Gastrocnemius medialis (tissue), 4 donors: ENCODE data around the gene NKD2. TPM values are rescaled to one million over a fixed set of nuclear protein-coding genes. Genes with fewer than 3 reads are reported as not detected.
"Not testable (repeated sequence)": the region's sequence is repeated elsewhere in the genome, so short reads cannot be mapped to it uniquely, and the experiment has no call there.

Experiments
- ATAC-seq, 2 donors: fragments of 150-250 bp; one replicate each; pipeline ENCODE4 v1.9.1; 2016
- DNase-seq, 2 donors: peaks; one replicate each; pipeline ENCODE4 v3.0.0-alpha.2; 2019
- H3K27ac ChIP-seq, 4 donors: fragments of 200-600 bp; sonication (generic); 1 replicate in 1 of 4; 2 replicates in 3 of 4; pipeline ENCODE4 v1.5.1; 2016 to 2018; ENCODE audit warnings: mild to moderate bottlenecking in 2 of 4, moderate library complexity in 1 of 4
- H3K27me3 ChIP-seq, 3 donors: fragments of 200-600 bp; sonication (generic) in 2 of 3; 1 replicate in 1 of 3; 2 replicates in 2 of 3; pipeline versions ENCODE4 v1.5.1 to v1.6.0; 2016 to 2019; ENCODE audit warnings: mild to moderate bottlenecking in 1 of 3, moderate library complexity in 1 of 3
- H3K36me3 ChIP-seq, 2 donors: fragments of 200-600 bp; sonication (generic) in 1 of 2; one replicate each; pipeline ENCODE4 v1.5.1; 2017 to 2018
- H3K4me1 ChIP-seq, 2 donors: fragments of 200-600 bp; sonication (generic) in 1 of 2; one replicate each; pipeline ENCODE4 v1.5.1; 2016 to 2017; ENCODE audit warnings: mild to moderate bottlenecking in 2 of 2
- H3K4me3 ChIP-seq, 4 donors: fragments of 200-600 bp; sonication (generic) in 3 of 4; 1 replicate in 1 of 4; 2 replicates in 3 of 4; pipeline ENCODE4 v1.5.1; 2016 to 2019; ENCODE audit warnings: mild to moderate bottlenecking in 2 of 4
- H3K9me3 ChIP-seq, 3 donors: fragments of 200-600 bp; sonication (generic) in 2 of 3; 1 replicate in 1 of 3; 2 replicates in 2 of 3; pipeline ENCODE4 v1.5.1; 2016 to 2019
- POLR2A ChIP-seq, 2 donors: fragments of 450-650 bp; IDR thresholded peaks; one replicate each; pipeline ENCODE4 v1.6.1; 2017; ENCODE audit warnings: antibody characterized with exemption in 2 of 2, mild to moderate bottlenecking in 2 of 2, moderate library complexity in 2 of 2
- in situ Hi-C, 4 donors: fragments of 200-750 bp; cut with MboI; loops; one replicate each; pipeline versions ENCODE4 v1.15.0 to v1.8.0; 2017; ENCODE audit warnings: low sequenced_read_pairs in 4 of 4
- intact Hi-C: fragments of 100-400 bp; cut with DNase I; formaldehyde crosslinking; loops from one replicate; pipeline ENCODE4 v1.15.1; 2023; ENCODE audit warnings: low total_unique reads
- total RNA-seq, 4 donors: library from RNA; depleted of rRNA; stranded (reverse); fragments of >200 nt; gene quantifications; one replicate each; pipeline versions ENCODE4 v1.1.0 to v1.2.3, GENCODE V29; 2016
- TF ChIP-seq, protein P1 (sequence below), 5 experiments: fragments of 450-650 bp in 3 of 5; fragments of 200-600 bp in 2 of 5; sonication (generic) in 2 of 5; IDR thresholded peaks in 4 of 5; conservative IDR thresholded peaks in 1 of 5; 1 replicate in 4 of 5; 2 replicates in 1 of 5; pipeline ENCODE4 v1.5.1; 2016 to 2019; ENCODE audit warnings: antibody characterized with exemption in 5 of 5, mild to moderate bottlenecking in 3 of 5, moderate library complexity in 3 of 5

Gene NKD2
- total RNA-seq, 4 donors from 2014 or later: not detected

DNA sequence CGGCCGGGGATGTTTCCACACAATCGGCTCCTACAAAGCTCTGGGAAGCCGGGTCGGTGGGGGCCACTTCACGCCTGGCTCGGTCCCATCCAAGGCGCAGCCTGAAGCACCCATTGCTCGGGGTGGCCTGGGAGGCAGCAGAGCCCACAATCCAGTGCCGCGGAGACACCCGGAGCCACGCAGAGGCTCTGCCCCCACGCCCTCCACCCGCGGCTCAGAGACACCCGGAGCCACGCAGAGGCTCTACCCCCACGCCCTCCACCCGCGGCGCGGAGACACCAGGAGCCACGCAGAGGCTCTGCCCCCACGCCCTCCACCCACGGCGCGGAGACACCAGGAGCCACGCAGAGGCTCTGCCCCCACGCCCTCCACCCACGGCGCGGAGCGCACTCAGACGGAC, 71.4 kb downstream of the NKD2 start:
- in situ Hi-C loops: no loop called here

DNA sequence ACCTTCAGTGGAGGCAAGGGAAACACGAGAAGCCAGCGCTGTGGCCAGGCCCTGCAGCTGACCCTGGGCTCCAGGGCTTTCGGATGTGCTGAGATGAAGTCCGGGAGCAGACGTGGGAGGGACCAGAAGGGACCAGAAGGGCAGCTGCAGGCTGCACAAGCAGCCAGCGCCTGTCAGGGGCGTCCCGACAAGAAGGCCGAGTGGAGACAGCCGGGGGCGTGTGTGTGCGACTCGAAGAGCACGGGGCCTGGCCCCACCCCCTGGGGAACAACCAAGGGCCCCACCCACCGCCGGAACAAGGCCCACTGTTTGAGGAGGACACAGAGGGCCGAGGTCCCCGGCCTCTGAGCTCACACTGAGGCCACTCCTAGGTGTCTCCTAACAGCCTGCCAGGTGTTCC, 71.8 kb downstream of the NKD2 start:
- in situ Hi-C loops: no loop called here
- no peak overlapping the region for H3K4me3 ChIP-seq

More for the DNA sequence above, 71.4 kb downstream of the NKD2 start:
- Histone ChIP-seq H3K4me1 (no peaks in the 10 kb centered on the region), H3K4me3 (no peak overlapping the region), H3K27ac (no peak overlapping the region), H3K27me3 (no peaks in the 10 kb centered on the region), H3K9me3 (no peaks in the 10 kb centered on the region), H3K36me3 (peaks cover 0 to 5% of the 10 kb centered on the region in 2 donors)
- no peak for ATAC-seq
- intact Hi-C loops: no loop called here
- TF ChIP-seq POLR2A (IDR thresholded peaks at IDR 0.05): no peak
- TF ChIP-seq, protein P1, sequence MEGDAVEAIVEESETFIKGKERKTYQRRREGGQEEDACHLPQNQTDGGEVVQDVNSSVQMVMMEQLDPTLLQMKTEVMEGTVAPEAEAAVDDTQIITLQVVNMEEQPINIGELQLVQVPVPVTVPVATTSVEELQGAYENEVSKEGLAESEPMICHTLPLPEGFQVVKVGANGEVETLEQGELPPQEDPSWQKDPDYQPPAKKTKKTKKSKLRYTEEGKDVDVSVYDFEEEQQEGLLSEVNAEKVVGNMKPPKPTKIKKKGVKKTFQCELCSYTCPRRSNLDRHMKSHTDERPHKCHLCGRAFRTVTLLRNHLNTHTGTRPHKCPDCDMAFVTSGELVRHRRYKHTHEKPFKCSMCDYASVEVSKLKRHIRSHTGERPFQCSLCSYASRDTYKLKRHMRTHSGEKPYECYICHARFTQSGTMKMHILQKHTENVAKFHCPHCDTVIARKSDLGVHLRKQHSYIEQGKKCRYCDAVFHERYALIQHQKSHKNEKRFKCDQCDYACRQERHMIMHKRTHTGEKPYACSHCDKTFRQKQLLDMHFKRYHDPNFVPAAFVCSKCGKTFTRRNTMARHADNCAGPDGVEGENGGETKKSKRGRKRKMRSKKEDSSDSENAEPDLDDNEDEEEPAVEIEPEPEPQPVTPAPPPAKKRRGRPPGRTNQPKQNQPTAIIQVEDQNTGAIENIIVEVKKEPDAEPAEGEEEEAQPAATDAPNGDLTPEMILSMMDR (IDR thresholded peaks at IDR 0.05 in 4 of 5, conservative IDR thresholded peaks at IDR 0.05 in 1 of 5): no peak
- DNase-seq: no peak

DNA sequence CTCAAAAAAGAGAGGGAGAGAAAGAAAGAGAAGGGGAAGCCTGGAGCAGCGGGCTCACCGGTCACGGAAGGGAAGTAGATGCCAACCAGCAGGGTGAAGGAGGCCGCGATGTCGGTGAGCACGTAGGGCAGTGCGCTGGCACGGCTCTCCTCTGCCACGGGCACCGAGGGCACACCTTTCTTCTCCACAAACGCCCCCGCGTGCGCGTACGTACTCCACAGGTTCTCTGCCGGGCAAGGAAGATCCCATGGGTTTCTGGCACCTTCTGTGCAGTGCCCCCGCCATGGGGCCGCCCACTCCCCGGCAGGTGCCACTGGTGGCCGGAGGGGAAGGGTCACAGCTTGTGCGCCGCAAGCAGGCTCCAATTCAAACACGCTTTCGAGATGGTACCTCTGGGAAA, 72.9 kb downstream of the NKD2 start:
- in situ Hi-C loops: no loop called here
- DNase-seq (no peak), ATAC-seq (no peak)
- no peaks in the 10 kb centered on the region for H3K4me1 ChIP-seq
- H3K27me3 ChIP-seq: no peaks in the 10 kb centered on the region
- intact Hi-C loops: no loop called here
- H3K9me3 ChIP-seq: no peaks in the 10 kb centered on the region
- H3K36me3 ChIP-seq: peaks cover 0 to 5% of the 10 kb centered on the region in 2 donors
- H3K4me3 ChIP-seq: no peak overlapping the region
- TF ChIP-seq, protein P1 (IDR thresholded peaks at IDR 0.05 in 4 of 5, conservative IDR thresholded peaks at IDR 0.05 in 1 of 5): no peak
- no peak for TF ChIP-seq POLR2A (IDR thresholded peaks at IDR 0.05)
- H3K27ac ChIP-seq: no peak overlapping the region

More for the DNA sequence above, 71.8 kb downstream of the NKD2 start:
- Histone ChIP-seq H3K27me3 (no peaks in the 10 kb centered on the region), H3K9me3 (no peaks in the 10 kb centered on the region), H3K36me3 (peaks cover 0 to 5% of the 10 kb centered on the region in 2 donors), H3K27ac (no peak overlapping the region), H3K4me1 (no peaks in the 10 kb centered on the region)
- ATAC-seq: no peak
- DNase-seq: no peak
- TF ChIP-seq, protein P1 (IDR thresholded peaks at IDR 0.05 in 4 of 5, conservative IDR thresholded peaks at IDR 0.05 in 1 of 5): no peak
- TF ChIP-seq POLR2A (IDR thresholded peaks at IDR 0.05): no peak
- intact Hi-C loops: no loop called here

DNA sequence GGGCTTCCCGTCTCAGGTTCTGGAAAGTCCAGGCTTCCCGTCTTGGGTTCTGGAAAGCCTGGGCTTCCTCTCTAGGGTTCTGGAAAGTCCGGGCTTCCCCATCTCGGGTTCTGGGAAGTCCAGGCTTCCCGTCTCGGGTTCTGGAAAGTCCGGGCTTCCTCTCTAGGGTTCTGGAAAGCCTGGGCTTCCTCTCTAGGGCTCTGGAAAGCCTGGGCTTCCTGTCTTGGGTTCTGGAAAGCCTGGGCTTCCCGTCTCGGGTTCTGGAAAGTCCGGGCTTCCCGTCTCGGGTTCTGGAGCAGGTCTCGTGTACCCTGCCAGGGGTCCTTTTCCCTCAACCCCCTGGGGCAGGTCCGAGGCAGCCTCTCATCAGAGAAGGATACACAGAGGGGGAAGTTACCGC, 74.4 kb downstream of the NKD2 start:
- ATAC-seq, DNase-seq, intact Hi-C loops, H3K4me1 ChIP-seq, H3K36me3 ChIP-seq, H3K4me3 ChIP-seq, H3K27ac ChIP-seq, in situ Hi-C loops, H3K9me3 ChIP-seq, H3K27me3 ChIP-seq: not testable (repeated sequence)

DNA sequence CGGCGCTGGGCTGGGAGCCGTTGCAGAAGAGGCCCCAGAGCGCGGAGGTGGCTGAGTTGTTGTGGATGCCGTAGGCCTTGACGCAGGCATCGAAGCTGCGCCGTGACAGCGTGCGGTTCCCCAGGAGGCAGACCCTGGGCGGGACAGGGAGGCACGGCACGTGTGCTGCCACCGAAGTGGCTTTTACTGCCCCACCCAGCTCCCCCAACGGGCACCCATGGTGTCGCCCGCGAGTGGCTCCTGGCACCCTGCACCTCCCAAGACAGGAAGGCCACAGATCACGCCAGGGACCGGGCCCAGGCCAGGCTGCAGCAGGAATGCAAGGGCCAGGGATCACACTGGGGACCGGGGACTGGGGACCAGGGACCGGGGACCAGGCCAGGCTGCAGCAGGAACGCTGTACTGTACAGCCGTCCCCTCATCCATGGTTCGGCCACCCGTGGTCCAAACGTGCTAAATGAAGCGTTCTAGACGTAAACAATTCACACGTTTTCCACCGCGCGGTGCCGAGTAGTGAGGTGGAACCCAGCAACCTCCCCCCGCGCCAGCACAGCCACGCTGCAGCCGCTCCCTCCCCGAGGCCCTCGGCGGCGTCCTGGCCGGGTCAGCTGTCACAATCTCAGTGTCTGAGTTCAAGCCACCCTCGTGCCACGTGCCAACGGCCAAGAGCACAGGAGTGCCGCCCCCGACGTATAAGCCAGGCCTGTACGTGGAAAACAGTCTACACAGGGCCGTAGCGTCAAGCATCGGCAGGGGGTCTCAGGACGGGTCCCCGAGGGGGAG, 75.4 kb downstream of the NKD2 start:
- Histone ChIP-seq H3K27ac (no peak overlapping the region), H3K4me1 (no peaks in the 10 kb centered on the region), H3K36me3 (peaks cover 0 to 5% of the 10 kb centered on the region in 2 donors), H3K27me3 (no peaks in the 10 kb centered on the region), H3K9me3 (no peaks in the 10 kb centered on the region), H3K4me3 (no peak overlapping the region)
- no peak for DNase-seq
- intact Hi-C loops (no loop called here), in situ Hi-C loops (no loop called here)
- TF ChIP-seq, protein P1 (IDR thresholded peaks at IDR 0.05 in 4 of 5, conservative IDR thresholded peaks at IDR 0.05 in 1 of 5): no peak
- TF ChIP-seq POLR2A (IDR thresholded peaks at IDR 0.05): no peak
- no peak for ATAC-seq
